Skeletal muscle cell (primary cell): Measurements from ENCODE around the gene PGAM2.

Experiments
- DNase-seq: peaks from one replicate; pipeline ENCODE4 v3.0.0-alpha.2; 2010; ENCODE audit warnings: low read depth
- H3K4me3 ChIP-seq: 2 replicates; pipeline ENCODE4 v1.5.1; 2011; ENCODE audit warnings: low read depth, mild to moderate bottlenecking, control low read depth, low read length, moderate library complexity

Gene PGAM2

DNA sequence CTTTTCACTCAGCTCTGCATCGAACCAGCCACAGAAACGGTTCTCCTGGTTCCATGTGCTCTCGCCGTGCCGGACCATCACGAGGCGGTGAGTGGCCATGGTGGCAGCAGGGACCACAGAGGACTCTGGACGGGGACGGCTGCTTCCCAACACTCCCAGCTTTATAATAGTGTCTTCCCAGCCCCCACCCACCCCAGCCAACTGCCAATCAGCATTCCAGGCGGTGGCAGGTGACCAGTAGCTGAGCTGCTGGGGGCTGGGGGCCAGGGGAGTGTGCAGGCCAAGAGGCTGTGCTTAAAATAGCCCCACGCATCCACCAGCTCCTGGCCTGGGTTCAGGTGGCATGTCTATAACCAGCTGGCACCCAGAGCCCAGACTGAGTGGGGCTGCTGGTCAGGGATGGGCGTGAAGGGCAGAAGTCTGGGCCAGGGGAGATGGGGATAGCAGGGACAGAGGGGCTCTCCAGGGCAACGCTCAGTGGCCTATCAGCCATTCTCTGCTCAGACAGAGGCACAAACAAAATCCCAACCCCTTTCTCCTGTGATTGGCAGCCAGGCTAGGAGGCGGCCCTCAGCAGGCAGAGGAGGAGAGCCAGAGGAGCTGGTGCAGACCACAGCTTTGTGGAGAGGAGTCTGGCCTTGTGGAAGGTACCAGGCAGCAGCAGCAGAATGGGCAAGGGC lies at the start of gene PGAM2:
Gene PGAM2, minus strand, starts transcription at position 137 of the 680 bp plus-strand sequence. Its CDS starts 38 bp downstream, at position 99.
- H3K4me3 ChIP-seq = no peak within 1 kb of the TSS
- no peak for DNase-seq

DNA sequence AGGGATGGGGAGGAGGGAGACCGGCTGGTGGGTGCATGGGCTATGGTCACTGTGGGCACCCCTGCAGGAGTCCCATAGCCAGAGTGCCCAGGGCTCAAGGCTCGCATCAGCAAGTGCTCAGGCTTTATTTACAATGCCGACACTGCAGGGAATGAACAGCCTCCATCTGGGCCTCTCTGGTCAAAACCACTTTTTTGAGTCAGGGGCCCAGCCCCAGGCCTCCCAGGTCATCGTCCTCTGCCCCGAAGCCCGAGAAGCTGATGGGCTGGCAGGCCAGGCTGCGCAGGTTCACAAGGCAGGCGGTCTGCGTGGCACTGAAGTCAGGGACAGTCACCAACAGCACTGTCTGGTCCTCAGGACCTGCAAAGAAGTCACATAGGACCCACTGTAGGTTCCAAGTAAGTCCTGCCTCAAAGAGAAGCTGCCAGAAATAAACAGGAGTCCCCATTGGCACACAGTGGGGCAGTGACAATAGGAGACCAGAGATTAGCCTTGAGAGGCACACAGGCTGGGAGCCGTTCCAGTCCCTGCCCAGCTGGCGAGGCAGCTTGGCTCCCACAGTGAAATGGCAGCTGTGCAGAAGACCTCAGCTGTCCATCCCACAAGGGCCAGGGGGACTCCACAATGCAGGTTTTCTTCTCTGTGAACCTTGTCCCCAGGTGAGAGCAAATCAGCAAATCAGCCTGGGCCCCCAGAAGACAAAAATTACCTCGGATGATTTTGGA lies 49.4 kb upstream of the PGAM2 start:
- H3K4me3 ChIP-seq = no peak overlapping the region
- no peak for DNase-seq

DNA sequence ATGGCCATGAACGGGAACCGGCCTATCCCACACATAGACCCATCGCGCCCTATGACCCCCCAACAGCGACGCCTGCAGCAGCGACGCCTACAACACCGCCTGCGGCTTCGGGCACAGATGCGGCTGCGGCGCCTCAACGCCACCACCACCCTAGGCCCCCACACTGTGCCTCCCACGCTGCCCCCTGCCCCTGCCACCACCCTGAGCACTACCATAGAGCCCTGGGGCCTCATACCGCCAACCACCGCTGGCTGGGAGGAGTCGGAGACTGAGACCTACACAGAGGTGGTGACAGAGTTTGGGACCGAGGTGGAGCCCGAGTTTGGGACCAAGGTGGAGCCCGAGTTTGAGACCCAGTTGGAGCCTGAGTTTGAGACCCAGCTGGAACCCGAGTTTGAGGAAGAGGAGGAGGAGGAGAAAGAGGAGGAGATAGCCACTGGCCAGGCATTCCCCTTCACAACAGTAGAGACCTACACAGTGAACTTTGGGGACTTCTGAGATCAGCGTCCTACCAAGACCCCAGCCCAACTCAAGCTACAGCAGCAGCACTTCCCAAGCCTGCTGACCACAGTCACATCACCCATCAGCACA lies 48.5 kb upstream of the PGAM2 start:
- DNase-seq = no peak
- H3K4me3 ChIP-seq = no peak overlapping the region

DNA sequence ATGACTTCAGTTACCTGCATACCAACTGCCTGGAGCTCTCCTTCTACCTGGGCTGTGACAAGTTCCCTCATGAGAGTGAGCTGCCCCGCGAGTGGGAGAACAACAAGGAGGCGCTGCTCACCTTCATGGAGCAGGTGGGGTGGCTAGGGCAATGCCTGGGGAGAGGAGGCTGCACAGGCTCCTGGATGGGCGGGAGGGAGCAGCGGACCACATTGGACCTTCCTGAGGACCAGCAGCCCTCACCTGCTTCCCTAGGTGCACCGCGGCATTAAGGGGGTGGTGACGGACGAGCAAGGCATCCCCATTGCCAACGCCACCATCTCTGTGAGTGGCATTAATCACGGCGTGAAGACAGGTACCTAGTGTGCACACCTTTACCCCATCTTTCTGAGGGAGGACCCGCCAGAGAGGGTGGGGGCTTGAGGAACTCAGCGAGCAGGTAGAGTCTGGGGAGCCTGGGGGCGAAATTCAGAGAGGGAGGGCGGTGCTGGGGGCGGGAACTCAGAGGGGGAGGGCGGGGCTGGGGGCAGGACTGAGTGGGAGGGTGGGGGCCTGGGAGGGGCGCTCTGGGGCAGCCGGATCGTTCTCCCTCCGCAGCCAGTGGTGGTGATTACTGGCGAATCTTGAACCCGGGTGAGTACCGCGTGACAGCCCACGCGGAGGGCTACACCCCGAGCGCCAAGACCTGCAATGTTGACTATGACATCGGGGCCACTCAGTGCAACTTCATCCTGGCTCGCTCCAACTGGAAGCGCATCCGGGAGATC lies 47.8 kb upstream of the PGAM2 start:
- DNase-seq = no peak

DNA sequence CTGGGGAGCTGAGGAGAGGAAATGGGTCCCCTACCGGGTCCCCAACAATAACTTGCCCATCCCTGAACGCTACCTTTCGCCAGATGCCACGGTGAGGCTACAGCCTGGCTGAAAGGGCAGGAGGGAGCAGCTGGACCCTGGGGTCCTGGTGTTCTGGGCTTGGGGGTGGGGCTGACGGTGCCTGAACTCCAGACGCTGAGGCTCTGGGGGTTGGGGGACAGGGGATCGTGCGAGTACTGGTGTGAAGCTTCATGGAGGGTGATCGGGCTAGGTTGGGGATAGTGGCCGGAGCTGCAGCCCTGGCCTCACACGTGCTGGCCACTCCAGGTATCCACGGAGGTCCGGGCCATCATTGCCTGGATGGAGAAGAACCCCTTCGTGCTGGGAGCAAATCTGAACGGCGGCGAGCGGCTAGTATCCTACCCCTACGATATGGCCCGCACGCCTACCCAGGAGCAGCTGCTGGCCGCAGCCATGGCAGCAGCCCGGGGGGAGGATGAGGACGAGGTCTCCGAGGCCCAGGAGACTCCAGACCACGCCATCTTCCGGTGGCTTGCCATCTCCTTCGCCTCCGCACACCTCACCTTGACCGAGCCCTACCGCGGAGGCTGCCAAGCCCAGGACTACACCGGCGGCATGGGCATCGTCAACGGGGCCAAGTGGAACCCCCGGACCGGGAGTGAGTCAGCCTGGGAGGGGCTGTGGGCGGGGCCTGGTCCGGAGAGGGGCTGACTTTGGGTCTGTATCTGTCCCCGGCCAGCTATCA lies 47.0 kb upstream of the PGAM2 start:
- no peak for DNase-seq
- H3K4me3 ChIP-seq = no peak overlapping the region

More for the DNA sequence above, 47.8 kb upstream of the PGAM2 start:
- no peak overlapping the region for H3K4me3 ChIP-seq

DNA sequence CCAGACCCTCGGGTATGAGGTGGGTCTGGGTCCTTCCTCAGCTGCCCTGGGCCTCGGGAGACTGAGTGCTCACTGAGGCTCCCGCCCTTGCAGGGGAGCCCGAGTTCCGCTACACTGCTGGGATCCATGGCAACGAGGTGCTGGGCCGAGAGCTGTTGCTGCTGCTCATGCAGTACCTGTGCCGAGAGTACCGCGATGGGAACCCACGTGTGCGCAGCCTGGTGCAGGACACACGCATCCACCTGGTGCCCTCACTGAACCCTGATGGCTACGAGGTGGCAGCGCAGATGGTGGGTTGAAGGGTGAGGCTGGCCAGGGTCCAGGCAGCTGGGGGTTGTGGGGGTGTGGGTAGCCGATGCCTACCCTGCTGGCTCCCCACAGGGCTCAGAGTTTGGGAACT lies 46.4 kb upstream of the PGAM2 start:
- no peak overlapping the region for H3K4me3 ChIP-seq
- no peak for DNase-seq

DNA sequence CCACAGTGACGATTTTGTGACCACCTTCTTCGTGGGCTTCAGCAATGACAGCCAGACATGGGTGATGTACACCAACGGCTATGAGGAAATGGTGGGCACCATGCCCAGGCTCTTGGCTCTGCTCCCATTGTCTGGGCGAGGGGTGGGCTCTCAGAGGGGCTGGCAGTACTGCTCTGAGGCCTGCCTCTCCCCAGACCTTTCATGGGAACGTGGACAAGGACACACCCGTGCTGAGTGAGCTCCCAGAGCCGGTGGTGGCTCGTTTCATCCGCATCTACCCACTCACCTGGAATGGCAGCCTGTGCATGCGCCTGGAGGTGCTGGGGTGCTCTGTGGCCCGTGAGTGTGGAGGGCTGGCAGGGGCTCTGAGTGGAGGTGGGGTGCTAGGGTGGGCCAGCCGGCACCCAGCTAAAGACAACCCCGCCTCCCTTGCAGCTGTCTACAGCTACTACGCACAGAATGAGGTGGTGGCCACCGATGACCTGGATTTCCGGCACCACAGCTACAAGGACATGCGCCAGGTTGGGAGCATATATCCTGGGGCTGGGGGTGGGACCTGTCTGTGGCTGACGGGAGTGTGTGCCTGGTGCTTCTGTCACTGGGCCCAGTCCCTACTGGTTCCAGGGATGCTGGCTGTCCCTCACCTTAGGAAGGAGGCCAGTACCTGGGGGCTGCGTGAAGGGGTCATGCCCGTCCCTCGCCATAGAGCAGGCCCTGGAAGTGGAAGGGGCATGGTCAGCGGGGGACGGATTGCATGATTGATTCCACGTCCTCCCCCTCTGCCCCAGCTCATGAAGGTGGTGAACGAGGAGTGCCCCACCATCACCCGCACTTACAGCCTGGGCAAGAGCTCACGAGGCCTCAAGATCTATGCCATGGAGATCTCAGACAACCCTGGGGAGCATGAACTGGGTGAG lies 45.6 kb upstream of the PGAM2 start:
- no peak overlapping the region for H3K4me3 ChIP-seq

DNA sequence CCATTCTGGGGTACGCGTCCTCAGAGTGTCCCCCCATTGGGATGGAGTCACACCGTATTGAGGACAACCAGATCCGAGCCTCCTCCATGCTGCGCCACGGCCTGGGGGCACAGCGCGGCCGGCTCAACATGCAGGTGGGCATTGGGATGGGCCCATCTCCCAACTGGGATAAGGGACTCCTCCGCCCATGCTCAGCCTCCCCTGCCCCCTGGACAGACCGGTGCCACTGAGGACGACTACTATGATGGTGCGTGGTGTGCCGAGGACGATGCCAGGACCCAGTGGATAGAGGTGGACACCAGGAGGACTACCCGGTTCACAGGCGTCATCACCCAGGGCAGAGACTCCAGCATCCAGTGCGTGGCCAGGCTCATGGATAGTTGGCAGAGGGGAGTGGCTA lies 44.6 kb upstream of the PGAM2 start:
- no peak overlapping the region for H3K4me3 ChIP-seq

More for the DNA sequence above, 45.6 kb upstream of the PGAM2 start:
- DNase-seq = no peak

DNA sequence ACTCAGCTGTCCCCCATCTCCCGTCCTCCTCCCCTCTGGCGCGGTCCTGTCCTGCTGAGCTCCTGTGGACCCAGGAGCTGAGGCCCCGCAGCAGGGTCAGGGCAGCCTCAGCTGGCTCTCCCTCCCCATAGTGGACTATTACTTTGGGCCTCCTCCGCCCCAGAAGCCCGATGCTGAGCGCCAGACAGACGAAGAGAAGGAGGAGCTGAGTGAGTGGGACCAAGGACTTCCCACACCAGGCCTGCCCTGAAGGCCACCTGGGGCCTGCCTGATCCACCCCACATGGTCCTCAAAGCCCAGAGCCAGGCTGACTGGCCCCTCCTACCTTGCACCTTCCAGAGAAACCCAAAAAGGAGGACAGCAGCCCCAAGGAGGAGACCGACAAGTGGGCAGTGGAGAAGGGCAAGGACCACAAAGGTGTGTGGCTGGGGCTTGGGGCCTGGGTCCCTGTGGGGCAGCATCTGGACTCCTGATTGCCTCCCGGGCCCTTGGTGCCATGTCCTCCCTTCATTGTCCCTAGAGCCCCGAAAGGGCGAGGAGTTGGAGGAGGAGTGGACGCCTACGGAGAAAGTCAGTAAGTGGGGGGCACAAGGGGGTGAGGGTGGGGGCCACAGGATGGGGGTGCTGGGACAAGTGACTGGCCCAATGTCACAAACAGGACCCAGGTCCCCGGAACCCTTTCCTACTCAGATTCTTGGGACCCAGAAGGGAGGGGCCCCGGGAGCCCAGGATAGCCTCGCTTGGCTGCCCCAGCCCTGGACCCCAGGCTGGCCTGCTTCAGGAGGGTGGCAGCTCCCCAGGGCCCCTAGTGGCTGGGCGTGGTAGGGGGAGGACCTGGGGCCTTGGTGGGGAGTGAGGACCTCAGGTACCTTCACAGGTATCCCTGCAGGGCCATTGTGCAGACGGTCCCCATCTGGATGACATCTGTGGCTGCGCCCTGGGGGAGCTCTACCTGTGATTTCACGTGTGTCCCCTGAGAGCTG lies 43.7 kb upstream of the PGAM2 start:
- H3K4me3 ChIP-seq = no peak overlapping the region
- no peak for DNase-seq

More for the DNA sequence above, 44.6 kb upstream of the PGAM2 start:
- no peak for DNase-seq

DNA sequence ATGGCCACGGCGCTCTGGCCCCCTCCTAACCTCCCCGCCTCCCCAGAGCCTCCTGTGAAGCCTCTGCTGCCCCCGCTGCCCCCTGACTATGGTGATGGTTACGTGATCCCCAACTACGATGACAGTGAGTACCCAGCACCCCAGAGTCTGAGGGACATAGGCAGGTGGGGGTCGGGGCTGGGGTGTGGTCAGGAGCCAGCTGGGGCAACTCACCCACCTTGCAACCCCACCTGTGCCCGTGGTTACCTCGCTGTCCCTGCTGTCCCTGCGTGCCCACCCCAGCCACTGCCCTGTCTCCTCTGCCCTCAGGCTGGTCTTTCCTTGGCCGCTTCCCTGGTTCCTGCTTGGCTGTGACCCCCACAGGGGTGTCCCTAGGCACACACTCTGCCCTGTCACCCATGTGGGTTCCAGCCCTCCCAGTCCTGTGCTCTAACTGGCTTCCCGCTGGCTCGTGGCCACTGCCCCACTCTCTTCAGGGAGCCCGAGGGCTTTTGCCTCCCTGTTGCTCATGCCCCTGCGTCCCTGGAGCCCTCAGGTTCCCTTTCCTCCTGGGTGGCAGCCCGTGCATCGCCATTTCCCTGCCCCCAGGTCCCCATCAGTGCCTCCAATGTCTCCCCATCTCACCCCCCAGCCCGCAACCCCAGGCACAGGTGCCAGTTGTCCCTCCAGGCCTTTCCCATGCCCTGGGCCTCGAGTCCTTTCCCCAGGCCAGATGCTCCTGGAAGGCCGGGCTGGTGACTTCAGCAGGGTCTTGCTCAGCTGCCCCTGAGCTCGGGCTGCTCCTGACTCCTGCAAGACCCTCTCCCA lies 42.8 kb upstream of the PGAM2 start:
- no peak overlapping the region for H3K4me3 ChIP-seq
- DNase-seq = no peak

DNA sequence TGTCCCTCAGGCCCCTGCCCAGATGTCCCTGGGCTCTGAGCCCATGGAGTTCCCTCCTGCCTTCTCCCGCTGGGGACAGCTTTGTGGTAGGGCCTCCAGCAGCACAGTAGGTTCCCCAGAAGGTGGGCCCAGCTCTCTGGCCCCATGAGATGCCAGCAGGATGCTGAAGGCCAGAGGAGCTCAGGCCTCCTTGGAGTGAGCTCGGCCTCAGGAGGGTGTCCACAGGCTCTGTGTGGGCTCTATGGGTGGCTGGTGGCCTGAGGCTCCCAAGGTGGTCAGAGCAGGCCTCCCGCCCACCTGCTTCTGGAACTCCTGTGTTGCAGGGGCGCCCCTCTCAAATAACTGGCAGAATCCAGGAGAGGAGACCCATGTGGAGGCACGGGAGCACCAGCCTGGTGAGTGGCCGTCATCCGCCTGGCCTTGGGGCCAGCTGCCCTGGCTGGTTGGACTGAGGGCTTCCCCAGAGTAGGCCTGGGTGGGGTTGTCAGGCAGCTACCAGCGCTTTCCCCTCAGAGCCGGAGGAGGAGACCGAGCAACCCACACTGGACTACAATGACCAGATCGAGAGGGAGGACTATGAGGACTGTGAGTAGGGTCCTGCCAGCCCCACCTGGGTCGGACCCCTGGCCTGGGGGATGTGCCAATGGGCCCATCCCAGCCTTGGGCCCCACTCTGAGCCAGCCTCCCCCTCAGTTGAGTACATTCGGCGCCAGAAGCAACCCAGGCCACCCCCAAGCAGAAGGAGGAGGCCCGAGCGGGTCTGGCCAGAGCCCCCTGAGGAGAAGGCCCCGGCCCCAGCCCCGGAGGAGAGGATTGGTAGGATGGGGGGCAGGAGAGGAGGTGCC lies 42.0 kb upstream of the PGAM2 start:
- no peak overlapping the region for H3K4me3 ChIP-seq
- DNase-seq = no peak

DNA sequence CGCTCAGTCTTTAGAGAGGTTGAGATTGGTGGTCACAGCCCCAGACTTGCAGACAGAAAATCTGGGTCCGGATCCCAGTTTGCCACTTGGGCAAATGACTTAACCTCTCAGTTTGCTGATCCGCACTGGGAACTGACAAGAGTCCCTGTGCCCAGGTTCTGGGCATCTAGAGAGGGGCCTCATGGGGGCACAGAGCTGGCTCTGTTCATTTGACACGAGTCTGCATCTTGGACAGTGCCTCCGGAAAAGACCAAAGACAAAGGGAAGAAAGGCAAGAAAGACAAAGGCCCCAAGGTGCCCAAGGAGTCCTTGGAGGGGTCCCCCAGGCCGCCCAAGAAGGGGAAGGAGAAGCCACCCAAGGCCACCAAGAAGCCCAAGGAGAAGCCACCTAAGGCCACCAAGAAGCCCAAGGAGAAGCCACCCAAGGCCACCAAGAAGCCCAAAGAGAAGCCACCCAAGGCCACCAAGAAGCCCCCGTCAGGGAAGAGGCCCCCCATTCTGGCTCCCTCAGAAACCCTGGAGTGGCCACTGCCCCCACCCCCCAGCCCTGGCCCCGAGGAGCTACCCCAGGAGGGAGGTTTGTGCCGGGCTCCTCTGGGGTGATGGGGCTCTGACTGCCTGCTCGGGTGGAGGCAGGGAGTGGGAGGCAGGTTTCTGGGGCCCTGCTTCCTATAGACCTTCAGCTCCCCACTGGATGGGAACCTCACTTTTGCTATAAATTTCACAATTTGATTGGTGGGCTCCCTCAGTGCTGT lies 41.1 kb upstream of the PGAM2 start:
- no peak for DNase-seq
- no peak overlapping the region for H3K4me3 ChIP-seq

DNA sequence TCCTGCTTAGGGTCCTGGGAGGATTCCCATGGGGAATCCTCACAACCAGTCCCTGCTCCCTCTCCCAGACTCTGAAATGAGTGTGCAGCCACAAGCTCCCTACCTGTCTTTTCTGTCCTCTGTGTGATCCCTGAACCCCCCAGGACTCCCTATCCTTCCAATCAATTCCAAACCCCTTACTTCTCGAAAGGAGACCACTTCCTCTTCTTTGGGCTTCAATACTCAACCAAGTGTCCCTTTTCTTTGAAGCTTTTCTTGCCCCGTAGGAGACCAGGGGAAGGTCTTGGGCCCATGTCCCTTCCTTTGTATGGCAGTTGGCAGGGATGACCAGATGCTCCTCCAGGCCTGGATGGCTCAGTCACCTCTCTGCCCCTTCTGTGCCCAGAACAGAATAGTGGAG lies 40.5 kb upstream of the PGAM2 start:
- no peak for DNase-seq
- peak overlapping the region; percentile 58 for H3K4me3 ChIP-seq

DNA sequence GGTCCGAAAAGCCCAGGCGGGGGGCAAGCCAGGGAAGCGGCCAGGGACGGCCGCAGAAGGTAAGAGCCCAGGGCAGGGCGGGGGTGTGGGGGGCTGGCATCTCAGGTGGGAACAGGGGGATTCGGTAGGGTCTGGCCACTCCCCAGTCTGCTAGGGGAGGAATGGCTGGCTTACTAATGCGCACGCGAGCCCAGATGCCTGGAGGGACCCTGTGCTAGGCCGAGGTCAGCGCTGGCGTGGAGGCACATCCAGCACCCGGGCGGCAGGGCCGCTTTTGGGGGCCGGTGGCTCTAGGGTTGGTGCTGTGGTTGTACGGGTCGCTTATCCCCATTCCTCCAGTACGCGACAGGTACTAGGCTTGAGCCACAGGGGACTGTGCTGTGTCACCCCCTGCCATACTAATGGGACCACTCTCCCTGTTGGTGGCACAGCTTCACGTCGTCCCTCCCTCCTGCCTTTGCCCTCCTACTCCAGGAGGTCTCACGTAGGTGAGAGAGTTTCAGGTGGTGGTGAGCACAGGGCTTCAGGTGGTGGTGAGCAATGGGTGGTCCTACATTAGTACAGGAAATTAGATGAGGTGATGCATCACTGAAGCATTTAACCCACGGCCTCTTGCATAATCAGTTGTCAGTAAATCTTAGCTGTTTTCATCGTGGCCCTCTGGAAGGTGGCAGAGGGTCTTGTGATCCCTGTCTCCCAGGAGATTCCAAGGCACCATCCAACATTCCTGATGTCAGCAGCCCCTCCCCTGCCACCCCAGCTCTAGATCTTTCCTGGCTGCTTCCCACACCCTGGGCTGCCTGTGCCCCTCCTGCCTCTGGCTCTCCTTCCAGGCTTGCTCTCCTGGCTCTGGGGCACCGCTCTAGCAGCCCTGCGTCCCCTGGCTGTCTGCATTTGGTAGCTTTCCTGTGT lies 39.7 kb upstream of the PGAM2 start:
- peak; percentile 41 for DNase-seq
- peak overlapping the region; percentile 58 for H3K4me3 ChIP-seq
